Measurements from ENCODE around the gene DNPH1. TPM values are rescaled to one million over a fixed set of nuclear protein-coding genes. Genes with fewer than 3 reads are reported as not detected.

Gene DNPH1
- total RNA-seq, 4 donors from 2014 or later, result 57.7 to 101 (median 81.5) TPM

GRCh38 chr6:43216200-43216599 lies 13.1 kb downstream of the DNPH1 start:
- H3K36me3 ChIP-seq, result peaks cover 6 to 87% (median 14%) of the 10 kb centered on the region in 3 donors
- 93 to 94% methylated on average over 8 to 10 of the region's 12 CpGs for WGBS, 2 donors
- no peak overlapping the region for H3K27ac ChIP-seq
- peaks cover 0 to 3% (median 0%) of the 10 kb centered on the region in 3 donors for H3K4me1 ChIP-seq
- no peak for TF ChIP-seq POLR2A (IDR thresholded peaks at IDR 0.05)
- TF ChIP-seq, protein P1, sequence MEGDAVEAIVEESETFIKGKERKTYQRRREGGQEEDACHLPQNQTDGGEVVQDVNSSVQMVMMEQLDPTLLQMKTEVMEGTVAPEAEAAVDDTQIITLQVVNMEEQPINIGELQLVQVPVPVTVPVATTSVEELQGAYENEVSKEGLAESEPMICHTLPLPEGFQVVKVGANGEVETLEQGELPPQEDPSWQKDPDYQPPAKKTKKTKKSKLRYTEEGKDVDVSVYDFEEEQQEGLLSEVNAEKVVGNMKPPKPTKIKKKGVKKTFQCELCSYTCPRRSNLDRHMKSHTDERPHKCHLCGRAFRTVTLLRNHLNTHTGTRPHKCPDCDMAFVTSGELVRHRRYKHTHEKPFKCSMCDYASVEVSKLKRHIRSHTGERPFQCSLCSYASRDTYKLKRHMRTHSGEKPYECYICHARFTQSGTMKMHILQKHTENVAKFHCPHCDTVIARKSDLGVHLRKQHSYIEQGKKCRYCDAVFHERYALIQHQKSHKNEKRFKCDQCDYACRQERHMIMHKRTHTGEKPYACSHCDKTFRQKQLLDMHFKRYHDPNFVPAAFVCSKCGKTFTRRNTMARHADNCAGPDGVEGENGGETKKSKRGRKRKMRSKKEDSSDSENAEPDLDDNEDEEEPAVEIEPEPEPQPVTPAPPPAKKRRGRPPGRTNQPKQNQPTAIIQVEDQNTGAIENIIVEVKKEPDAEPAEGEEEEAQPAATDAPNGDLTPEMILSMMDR (IDR thresholded peaks at IDR 0.05), result no peak
- no peaks in the 10 kb centered on the region for H3K9me3 ChIP-seq
- no peak overlapping the region for H3K4me3 ChIP-seq
- DNase-seq, result no peak
- H3K27me3 ChIP-seq, result no peaks in the 10 kb centered on the region
- intact Hi-C loops (cut with DNase I), result no loop called here

DNA sequence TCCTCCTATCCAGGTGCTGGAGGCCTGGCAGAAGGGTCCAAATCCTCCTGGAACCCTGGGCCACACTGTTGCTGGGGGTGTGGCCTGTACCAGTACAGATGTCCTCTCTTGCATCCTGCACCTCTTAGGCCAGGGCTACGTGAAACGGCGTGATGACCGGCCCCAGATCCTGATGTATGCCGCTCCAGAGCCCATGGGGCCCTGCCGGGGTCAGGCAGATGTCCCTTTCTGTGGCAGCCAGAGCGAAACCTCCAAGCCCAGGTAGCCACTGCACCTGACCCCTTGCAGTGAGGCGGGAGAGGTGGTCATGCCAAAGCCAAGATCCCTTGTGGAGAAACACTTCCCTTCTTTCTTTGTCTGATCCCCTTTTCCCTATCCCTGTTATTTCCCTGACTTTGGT lies 14.2 kb downstream of the DNPH1 start:
- WGBS, 2 donors, result 96 to 99% methylated on average over 8 of the region's 8 CpGs
- intact Hi-C loops (cut with DNase I), result no loop called here
- no peak overlapping the region for H3K27ac ChIP-seq
- no peak for DNase-seq
- no peaks in the 10 kb centered on the region for H3K27me3 ChIP-seq
- H3K4me3 ChIP-seq, result no peak overlapping the region
- no peaks in the 10 kb centered on the region for H3K9me3 ChIP-seq
- peaks cover 6 to 76% (median 6%) of the 10 kb centered on the region in 3 donors for H3K36me3 ChIP-seq
- no peak for TF ChIP-seq POLR2A (IDR thresholded peaks at IDR 0.05)
- TF ChIP-seq, protein P1 (IDR thresholded peaks at IDR 0.05), result no peak
- no peaks in the 10 kb centered on the region for H3K4me1 ChIP-seq

GRCh38 chr6:43213431-43213830 lies 15.8 kb downstream of the DNPH1 start:
- peaks cover 6 to 65% (median 6%) of the 10 kb centered on the region in 3 donors for H3K36me3 ChIP-seq
- H3K27me3 ChIP-seq, result no peaks in the 10 kb centered on the region
- no peak overlapping the region for H3K27ac ChIP-seq
- 100% methylated on average over 6 of the region's 11 CpGs; no CpG with 5 or more reads in 1 of the 2 donors for WGBS, 2 donors
- intact Hi-C loops (cut with DNase I), result no loop called here
- H3K4me1 ChIP-seq, result no peaks in the 10 kb centered on the region
- no peaks in the 10 kb centered on the region for H3K9me3 ChIP-seq
- no peak overlapping the region for H3K4me3 ChIP-seq
- no peak for TF ChIP-seq POLR2A (IDR thresholded peaks at IDR 0.05)
- TF ChIP-seq, protein P1 (IDR thresholded peaks at IDR 0.05), result no peak
- no peak for DNase-seq

- H3K4me3 ChIP-seq, result no peak overlapping the region
- DNase-seq, result no peak
- H3K27ac ChIP-seq, result no peak overlapping the region
- no peaks in the 10 kb centered on the region for H3K27me3 ChIP-seq
- peaks cover 6 to 54% (median 6%) of the 10 kb centered on the region in 3 donors for H3K36me3 ChIP-seq
- 81 to 94% methylated on average over 1 of the region's 1 CpG for WGBS, 2 donors
- TF ChIP-seq POLR2A (IDR thresholded peaks at IDR 0.05), result no peak
- TF ChIP-seq, protein P1 (IDR thresholded peaks at IDR 0.05), result no peak
- intact Hi-C loops (cut with DNase I), result no loop called here
- H3K9me3 ChIP-seq, result no peaks in the 10 kb centered on the region
- no peaks in the 10 kb centered on the region for H3K4me1 ChIP-seq
These were observed 17.3 kb downstream of the DNPH1 start for GRCh38 chr6:43211955-43212354.

GRCh38 chr6:43207286-43207685 lies 22.0 kb downstream of the DNPH1 start:
- H3K27ac ChIP-seq, result no peak overlapping the region
- TF ChIP-seq, protein P1 (IDR thresholded peaks at IDR 0.05), result no peak
- TF ChIP-seq POLR2A (IDR thresholded peaks at IDR 0.05), result no peak
- 73 to 78% methylated on average over 2 of the region's 2 CpGs for WGBS, 2 donors

More at GRCh38 chr6:43207286-43207685, 22.0 kb downstream of the DNPH1 start:
- DNase-seq, result no peak
- Histone ChIP-seq H3K4me1 (no peaks in the 10 kb centered on the region), H3K27me3 (no peaks in the 10 kb centered on the region), H3K36me3 (peaks cover 5 to 56% (median 8%) of the 10 kb centered on the region in 3 donors), H3K4me3 (no peak overlapping the region), H3K9me3 (no peaks in the 10 kb centered on the region)
- intact Hi-C loops (cut with DNase I), result no loop called here

All from esophagus squamous epithelium (tissue), 5 donors.